Measurements from ENCODE around the gene TMEM132D. TPM values are rescaled to one million over a fixed set of nuclear protein-coding genes. Genes with fewer than 3 reads are reported as not detected.

TMEM132D gene
- total RNA-seq, 1 donor from 2014 or later, result 0.19 TPM

- Mint-ChIP-seq H3K27me3 (ENCODE audit: low read depth) (no peaks in the 10 kb centered on the region), H3K27ac (ENCODE audit: unreplicated experiment) (no peak overlapping the region), H3K4me1 (peaks cover 10% of the 10 kb centered on the region), H3K9me3 (peaks cover 2% of the 10 kb centered on the region), H3K4me3 (no peak overlapping the region), H3K36me3 (ENCODE audit: low read depth) (no peaks in the 10 kb centered on the region)
- TF ChIP-seq CTCF (conservative IDR thresholded peaks at IDR 0.05), result no peak
- no peak for DNase-seq (ENCODE audit: low read depth, low spot score)
Measured at GRCh38 chr12:129538137-129538536, 365.7 kb downstream of the TMEM132D start.

- DNase-seq (ENCODE audit: low read depth, low spot score), result no peak
- H3K9me3 Mint-ChIP-seq, result no peaks in the 10 kb centered on the region
- H3K27ac Mint-ChIP-seq (ENCODE audit: unreplicated experiment), result peak overlapping the region; percentile 8
- TF ChIP-seq CTCF (conservative IDR thresholded peaks at IDR 0.05), result no peak
- H3K4me3 Mint-ChIP-seq, result no peak overlapping the region
- no peaks in the 10 kb centered on the region for H3K27me3 Mint-ChIP-seq (ENCODE audit: low read depth)
- no peaks in the 10 kb centered on the region for H3K36me3 Mint-ChIP-seq (ENCODE audit: low read depth)
- H3K4me1 Mint-ChIP-seq, result peaks cover 10% of the 10 kb centered on the region
Measured at GRCh38 chr12:129534966-129535750, 368.7 kb downstream of the TMEM132D start.

- no peaks in the 10 kb centered on the region for H3K27me3 Mint-ChIP-seq (ENCODE audit: low read depth)
- no peak for DNase-seq (ENCODE audit: low read depth, low spot score)
- TF ChIP-seq CTCF (conservative IDR thresholded peaks at IDR 0.05), result no peak
- no peaks in the 10 kb centered on the region for H3K9me3 Mint-ChIP-seq
- H3K36me3 Mint-ChIP-seq (ENCODE audit: low read depth), result no peaks in the 10 kb centered on the region
- H3K27ac Mint-ChIP-seq (ENCODE audit: unreplicated experiment), result no peak overlapping the region
- no peak overlapping the region for H3K4me3 Mint-ChIP-seq
- peaks cover 10% of the 10 kb centered on the region for H3K4me1 Mint-ChIP-seq
Measured at GRCh38 chr12:129532707-129533499, 370.9 kb downstream of the TMEM132D start.

GRCh38 chr12:129532082-129532481 lies 371.7 kb downstream of the TMEM132D start:
- Mint-ChIP-seq H3K27me3 (ENCODE audit: low read depth) (no peaks in the 10 kb centered on the region), H3K36me3 (ENCODE audit: low read depth) (no peaks in the 10 kb centered on the region), H3K4me1 (peaks cover 10% of the 10 kb centered on the region), H3K9me3 (no peaks in the 10 kb centered on the region), H3K4me3 (no peak overlapping the region), H3K27ac (ENCODE audit: unreplicated experiment) (no peak overlapping the region)
- no peak for DNase-seq (ENCODE audit: low read depth, low spot score)
- no peak for TF ChIP-seq CTCF (conservative IDR thresholded peaks at IDR 0.05)

GRCh38 chr12:129530984-129531383 lies 372.8 kb downstream of the TMEM132D start:
- DNase-seq (ENCODE audit: low read depth, low spot score), result no peak
- Mint-ChIP-seq H3K27me3 (ENCODE audit: low read depth) (no peaks in the 10 kb centered on the region), H3K4me1 (peaks cover 5% of the 10 kb centered on the region)

More at GRCh38 chr12:129530984-129531383, 372.8 kb downstream of the TMEM132D start:
- H3K9me3 Mint-ChIP-seq, result no peaks in the 10 kb centered on the region
- no peak for TF ChIP-seq CTCF (conservative IDR thresholded peaks at IDR 0.05)
- H3K4me3 Mint-ChIP-seq, result no peak overlapping the region
- no peak overlapping the region for H3K27ac Mint-ChIP-seq (ENCODE audit: unreplicated experiment)
- no peaks in the 10 kb centered on the region for H3K36me3 Mint-ChIP-seq (ENCODE audit: low read depth)

All from neural crest cell (in vitro differentiated cells).